Upper lobe of left lung (tissue), 4 donors: Measurements from ENCODE around the gene MVP.

Experiments
- EP300 ChIP-seq, 4 donors: sonication (generic); formaldehyde crosslinking; IDR thresholded peaks; one replicate each; pipeline ENCODE4 v1.5.1; 2017; ENCODE audit warnings: antibody characterized with exemption in 4 of 4, control low read depth in 2 of 4
- POLR2A ChIP-seq, 4 donors: fragments of 450-650 bp; IDR thresholded peaks; one replicate each; pipeline ENCODE4 v1.5.1; 2016 to 2017; ENCODE audit warnings: antibody characterized with exemption in 4 of 4, mild to moderate bottlenecking in 2 of 4
- POLR2AphosphoS5 ChIP-seq, 2 donors: sonication (generic); formaldehyde crosslinking; IDR thresholded peaks; one replicate each; pipeline ENCODE4 v1.5.1; 2017; ENCODE audit warnings: antibody characterized with exemption in 2 of 2

DNA sequence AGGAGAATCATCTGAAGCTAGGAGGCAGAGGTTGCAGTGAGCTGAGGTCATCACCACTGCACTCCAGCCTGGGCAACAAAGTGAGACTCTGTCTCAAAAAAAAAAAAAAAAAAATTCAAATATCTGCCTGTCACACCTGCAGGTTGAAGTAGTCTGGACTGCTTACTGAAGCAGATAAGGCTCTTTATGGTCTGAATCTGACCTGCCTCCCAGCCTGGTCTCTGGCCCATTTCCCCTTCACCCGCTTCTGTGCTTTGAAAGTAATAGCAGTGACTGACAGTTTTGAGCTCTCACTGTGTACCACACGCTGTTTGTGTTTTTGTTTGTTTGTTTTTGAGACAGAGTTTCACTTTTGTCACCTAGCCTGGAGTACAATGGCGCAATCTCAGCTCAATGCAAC, 73.3 kb downstream of the MVP start:
- no peak for TF ChIP-seq EP300 (IDR thresholded peaks at IDR 0.05)
- no peak for TF ChIP-seq POLR2A (IDR thresholded peaks at IDR 0.05)
- TF ChIP-seq POLR2AphosphoS5 (IDR thresholded peaks at IDR 0.05) = no peak
